Cardiac fibroblast (primary cell): Measurements from ENCODE around the gene OGDHL.

Experiments
- DNase-seq, 2 donors: peaks; one replicate each; pipeline versions ENCODE4 v3.0.0 to v3.0.0-alpha.2; 2010; ENCODE audit warnings: low read depth in 2 of 2
- H3K4me3 ChIP-seq, 2 donors: replicated peaks in 1 of 2; 1 replicate in 1 of 2; 2 replicates in 1 of 2; pipeline ENCODE4 v1.5.1; 2011; ENCODE audit warnings: low read depth in 2 of 2, low read length in 2 of 2, mild to moderate bottlenecking in 2 of 2, moderate library complexity in 1 of 2
- TF ChIP-seq, protein P1 (sequence below): IDR thresholded peaks from one replicate; pipeline ENCODE4 v1.5.1; 2011; ENCODE audit warnings: low read depth, mild to moderate bottlenecking, low read length, inconsistent platforms

OGDHL gene

GRCh38 chr10:49694466-49694865 lies 67.7 kb downstream of the OGDHL start:
- H3K4me3 ChIP-seq, result no peak overlapping the region
- TF ChIP-seq, protein P1, sequence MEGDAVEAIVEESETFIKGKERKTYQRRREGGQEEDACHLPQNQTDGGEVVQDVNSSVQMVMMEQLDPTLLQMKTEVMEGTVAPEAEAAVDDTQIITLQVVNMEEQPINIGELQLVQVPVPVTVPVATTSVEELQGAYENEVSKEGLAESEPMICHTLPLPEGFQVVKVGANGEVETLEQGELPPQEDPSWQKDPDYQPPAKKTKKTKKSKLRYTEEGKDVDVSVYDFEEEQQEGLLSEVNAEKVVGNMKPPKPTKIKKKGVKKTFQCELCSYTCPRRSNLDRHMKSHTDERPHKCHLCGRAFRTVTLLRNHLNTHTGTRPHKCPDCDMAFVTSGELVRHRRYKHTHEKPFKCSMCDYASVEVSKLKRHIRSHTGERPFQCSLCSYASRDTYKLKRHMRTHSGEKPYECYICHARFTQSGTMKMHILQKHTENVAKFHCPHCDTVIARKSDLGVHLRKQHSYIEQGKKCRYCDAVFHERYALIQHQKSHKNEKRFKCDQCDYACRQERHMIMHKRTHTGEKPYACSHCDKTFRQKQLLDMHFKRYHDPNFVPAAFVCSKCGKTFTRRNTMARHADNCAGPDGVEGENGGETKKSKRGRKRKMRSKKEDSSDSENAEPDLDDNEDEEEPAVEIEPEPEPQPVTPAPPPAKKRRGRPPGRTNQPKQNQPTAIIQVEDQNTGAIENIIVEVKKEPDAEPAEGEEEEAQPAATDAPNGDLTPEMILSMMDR, result no peak
- DNase-seq, result no peak

DNA sequence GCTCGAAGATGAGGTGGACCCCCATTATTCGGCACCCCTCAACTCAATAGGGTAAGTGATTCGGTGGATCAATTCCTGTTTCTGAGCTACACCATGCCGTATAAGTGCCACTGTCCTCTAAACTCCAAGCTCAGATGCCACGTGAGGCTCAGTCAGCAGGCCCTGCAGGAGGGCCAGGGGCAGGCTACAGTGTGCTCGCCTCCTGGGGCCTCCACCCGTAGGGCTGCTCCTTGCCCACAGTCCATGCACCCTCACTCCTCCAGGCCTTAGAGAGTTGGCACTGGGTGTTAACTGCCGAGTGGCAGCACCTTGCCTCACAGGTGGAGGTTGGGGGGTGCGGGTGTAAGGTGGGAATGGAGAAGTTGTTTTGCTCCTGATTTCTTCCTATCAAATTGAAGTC lies 70.5 kb downstream of the OGDHL start:
- H3K4me3 ChIP-seq, result no peak overlapping the region
- TF ChIP-seq, protein P1, result no peak
- no peak for DNase-seq

- TF ChIP-seq, protein P1, result no peak
- DNase-seq, result no peak
- no peak overlapping the region for H3K4me3 ChIP-seq
Measured at GRCh38 chr10:49690698-49691356, 71.3 kb downstream of the OGDHL start.

- H3K4me3 ChIP-seq, result no peak overlapping the region
- DNase-seq, result no peak
- TF ChIP-seq, protein P1, result no peak
Measured at GRCh38 chr10:49689882-49690510, 72.1 kb downstream of the OGDHL start.

DNA sequence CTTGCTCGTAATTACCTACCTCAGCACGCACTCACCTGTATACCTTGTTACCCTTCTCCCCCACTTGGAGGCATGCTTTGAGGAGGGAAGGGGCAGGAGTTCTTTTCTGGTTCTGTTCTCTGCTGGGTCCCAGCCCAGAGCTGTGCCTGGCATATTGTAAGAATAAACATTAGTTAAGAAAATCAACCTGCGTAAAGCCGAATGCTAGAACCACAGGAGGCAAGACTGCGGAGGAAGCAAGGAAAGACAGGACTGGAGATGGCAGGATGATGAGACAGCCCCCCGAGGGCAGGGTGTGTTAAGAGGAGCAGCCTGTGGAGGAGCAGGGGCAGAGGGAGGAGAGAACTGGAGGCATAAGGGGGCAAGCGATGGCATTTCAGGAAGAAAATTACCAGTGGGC lies 73.2 kb downstream of the OGDHL start:
- TF ChIP-seq, protein P1, result no peak

DNA sequence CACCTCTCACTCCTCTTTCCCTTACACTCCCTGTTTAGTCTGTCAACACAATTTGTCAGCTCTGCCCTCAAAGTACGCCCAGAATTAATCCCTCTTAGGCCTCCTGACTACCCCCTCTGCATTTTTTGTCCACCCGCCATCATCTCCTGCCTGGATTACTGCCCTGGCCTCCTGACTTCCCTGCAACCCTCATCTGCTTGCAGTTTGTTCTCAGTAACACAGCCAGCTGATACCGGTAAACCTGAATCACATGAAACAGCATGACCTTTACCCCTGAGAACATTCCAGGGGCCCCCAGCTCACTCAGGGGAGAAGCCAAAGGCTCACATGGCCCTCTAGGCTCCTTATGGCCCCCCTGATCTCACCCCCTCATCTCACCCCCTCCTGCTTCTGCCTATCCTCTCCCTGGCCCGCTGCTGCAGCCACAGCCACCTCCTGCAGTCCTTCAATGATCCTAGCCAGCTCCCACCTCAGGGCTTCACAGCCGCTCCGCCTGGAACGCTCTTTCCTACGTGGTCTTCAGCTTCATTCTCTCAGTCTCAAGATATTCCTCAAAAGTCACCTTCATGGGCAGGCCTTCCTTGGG lies 73.8 kb downstream of the OGDHL start:
- TF ChIP-seq, protein P1, result no peak
- H3K4me3 ChIP-seq, result no peak overlapping the region
- no peak for DNase-seq

More for the DNA sequence above, 73.2 kb downstream of the OGDHL start:
- DNase-seq, result no peak
- H3K4me3 ChIP-seq, result no peak overlapping the region
